Nephron progenitor cell (in vitro differentiated cells): ENCODE data around the gene FMR1NB.

ENCODE experiments used
- DNase-seq: peaks from one replicate; pipeline ENCODE4 v3.0.0; 2021
- H3K27ac Mint-ChIP-seq: 2 replicates; pipeline ENCODE4 v1.8.0; 2021; ENCODE audit warnings: mild to moderate bottlenecking, moderate library complexity, mixed read lengths
- H3K27me3 Mint-ChIP-seq: 2 replicates; pipeline ENCODE4 v1.8.0; 2021; ENCODE audit warnings: mild to moderate bottlenecking, low read depth, mixed read lengths; ENCODE audit not compliant: poor library complexity
- H3K36me3 Mint-ChIP-seq: 2 replicates; pipeline ENCODE4 v1.8.0; 2021; ENCODE audit warnings: low read depth, mixed read lengths
- H3K4me1 Mint-ChIP-seq: 2 replicates; pipeline ENCODE4 v1.8.0; 2021; ENCODE audit warnings: mixed read lengths
- H3K4me3 Mint-ChIP-seq: 2 replicates; pipeline ENCODE4 v1.8.0; 2021; ENCODE audit warnings: mild to moderate bottlenecking, moderate library complexity, mixed read lengths
- H3K9me3 Mint-ChIP-seq: 2 replicates; pipeline ENCODE4 v1.8.0; 2021; ENCODE audit warnings: mild to moderate bottlenecking, moderate library complexity, mixed read lengths
- TF ChIP-seq, protein P1 (sequence below): fragments of 200-600 bp; sonication (generic); IDR thresholded peaks from 2 replicates; pipeline ENCODE4 v1.5.0; 2021; ENCODE audit warnings: antibody characterized with exemption

Gene FMR1NB

DNA sequence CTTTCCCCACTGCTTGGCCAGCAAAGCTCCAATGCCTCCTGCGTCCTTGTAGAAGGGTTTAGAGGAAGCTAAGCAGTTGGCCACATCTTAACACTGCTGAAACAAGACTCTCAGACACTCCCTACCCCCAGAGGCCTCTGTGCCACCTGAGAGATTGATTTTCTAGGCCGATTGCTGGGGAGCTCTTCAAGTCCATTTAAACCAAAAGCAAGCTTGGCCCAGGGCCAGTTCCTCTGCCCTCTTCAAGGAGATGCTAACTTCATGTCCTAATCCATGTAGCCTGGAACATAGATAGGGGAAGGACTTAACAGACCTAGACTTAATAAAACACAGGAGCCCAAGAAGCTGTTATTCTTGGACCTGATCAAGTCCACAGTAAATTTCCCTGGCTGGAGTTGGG, 27.2 kb upstream of the FMR1NB start:
- Mint-ChIP-seq H3K27me3 (peaks cover 3% of the 10 kb centered on the region), H3K36me3 (peaks cover 8% of the 10 kb centered on the region), H3K4me3 (no peak overlapping the region), H3K27ac (no peak overlapping the region), H3K9me3 (peaks cover 30% of the 10 kb centered on the region), H3K4me1 (no peaks in the 10 kb centered on the region)
- no peak for DNase-seq
- TF ChIP-seq, protein P1, sequence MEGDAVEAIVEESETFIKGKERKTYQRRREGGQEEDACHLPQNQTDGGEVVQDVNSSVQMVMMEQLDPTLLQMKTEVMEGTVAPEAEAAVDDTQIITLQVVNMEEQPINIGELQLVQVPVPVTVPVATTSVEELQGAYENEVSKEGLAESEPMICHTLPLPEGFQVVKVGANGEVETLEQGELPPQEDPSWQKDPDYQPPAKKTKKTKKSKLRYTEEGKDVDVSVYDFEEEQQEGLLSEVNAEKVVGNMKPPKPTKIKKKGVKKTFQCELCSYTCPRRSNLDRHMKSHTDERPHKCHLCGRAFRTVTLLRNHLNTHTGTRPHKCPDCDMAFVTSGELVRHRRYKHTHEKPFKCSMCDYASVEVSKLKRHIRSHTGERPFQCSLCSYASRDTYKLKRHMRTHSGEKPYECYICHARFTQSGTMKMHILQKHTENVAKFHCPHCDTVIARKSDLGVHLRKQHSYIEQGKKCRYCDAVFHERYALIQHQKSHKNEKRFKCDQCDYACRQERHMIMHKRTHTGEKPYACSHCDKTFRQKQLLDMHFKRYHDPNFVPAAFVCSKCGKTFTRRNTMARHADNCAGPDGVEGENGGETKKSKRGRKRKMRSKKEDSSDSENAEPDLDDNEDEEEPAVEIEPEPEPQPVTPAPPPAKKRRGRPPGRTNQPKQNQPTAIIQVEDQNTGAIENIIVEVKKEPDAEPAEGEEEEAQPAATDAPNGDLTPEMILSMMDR: no peak

DNA sequence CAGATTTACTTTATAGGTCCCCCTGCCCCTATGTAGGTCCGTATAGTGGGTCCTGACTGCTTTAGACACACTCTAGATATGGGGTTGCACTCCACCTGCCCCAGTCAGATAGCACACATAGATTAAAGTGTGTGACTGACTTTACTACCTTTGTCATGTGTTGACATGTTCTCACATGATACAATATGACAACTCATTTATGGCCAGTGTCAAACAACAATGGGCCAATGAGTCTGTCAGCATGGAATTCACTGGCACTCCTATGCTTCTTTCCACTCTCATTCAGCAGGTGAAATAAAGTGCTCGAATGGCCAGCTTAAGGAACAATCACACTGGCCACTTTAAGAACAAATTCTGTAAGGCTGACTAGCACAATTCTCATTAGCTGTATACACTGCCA, 23.8 kb upstream of the FMR1NB start:
- TF ChIP-seq, protein P1: no peak
- H3K4me3 Mint-ChIP-seq: no peak overlapping the region
- H3K4me1 Mint-ChIP-seq: no peaks in the 10 kb centered on the region
- H3K36me3 Mint-ChIP-seq: no peaks in the 10 kb centered on the region
- peaks cover 3% of the 10 kb centered on the region for H3K27me3 Mint-ChIP-seq
- no peak for DNase-seq
- H3K9me3 Mint-ChIP-seq: peaks cover 45% of the 10 kb centered on the region
- H3K27ac Mint-ChIP-seq: no peak overlapping the region

DNA sequence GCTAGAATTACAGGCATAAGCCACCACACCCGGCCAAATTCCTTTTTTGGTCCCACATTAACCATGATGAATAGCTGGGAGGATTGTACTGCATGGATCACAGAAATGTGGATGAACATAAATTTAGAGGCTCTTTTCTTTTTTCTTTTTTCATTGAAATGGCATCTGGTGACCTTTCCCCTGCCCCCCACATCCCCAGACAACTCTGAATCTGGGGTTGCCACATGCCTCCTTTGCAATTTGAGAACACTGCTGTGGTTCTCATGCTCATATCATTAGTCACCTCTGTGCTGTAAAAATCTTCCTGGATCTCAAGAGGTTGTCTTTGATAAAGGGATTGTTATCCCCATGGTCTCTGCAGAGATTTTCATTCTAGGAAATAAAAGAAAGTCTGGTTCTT, 22.8 kb upstream of the FMR1NB start:
- Mint-ChIP-seq H3K4me3 (no peak overlapping the region), H3K36me3 (no peaks in the 10 kb centered on the region), H3K4me1 (no peaks in the 10 kb centered on the region), H3K9me3 (peaks cover 49% of the 10 kb centered on the region), H3K27me3 (peaks cover 3% of the 10 kb centered on the region), H3K27ac (no peak overlapping the region)
- no peak for DNase-seq
- TF ChIP-seq, protein P1: no peak

DNA sequence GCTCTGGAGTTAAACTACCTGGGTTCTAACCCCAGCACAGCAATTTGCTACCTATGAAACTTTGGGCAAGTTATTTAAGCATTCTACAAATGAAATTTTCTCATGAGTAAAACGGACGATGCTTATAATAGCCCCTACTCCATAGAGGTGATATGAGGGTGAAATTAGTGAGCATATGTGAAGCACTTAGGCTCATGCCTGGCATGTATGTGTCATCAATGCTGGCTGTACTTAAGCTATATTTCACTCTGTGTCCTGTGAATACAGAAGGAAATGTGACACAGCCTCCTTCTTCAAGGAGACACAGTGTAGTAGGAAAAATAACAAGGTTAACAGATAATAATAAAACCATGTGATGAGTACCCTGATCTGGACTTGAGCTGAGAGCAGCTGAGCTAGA, 20.4 kb upstream of the FMR1NB start:
- no peak overlapping the region for H3K4me3 Mint-ChIP-seq
- H3K36me3 Mint-ChIP-seq: no peaks in the 10 kb centered on the region
- H3K4me1 Mint-ChIP-seq: no peaks in the 10 kb centered on the region
- H3K27ac Mint-ChIP-seq: no peak overlapping the region
- TF ChIP-seq, protein P1: no peak
- no peak for DNase-seq
- H3K9me3 Mint-ChIP-seq: peaks cover 53% of the 10 kb centered on the region
- H3K27me3 Mint-ChIP-seq: no peaks in the 10 kb centered on the region

DNA sequence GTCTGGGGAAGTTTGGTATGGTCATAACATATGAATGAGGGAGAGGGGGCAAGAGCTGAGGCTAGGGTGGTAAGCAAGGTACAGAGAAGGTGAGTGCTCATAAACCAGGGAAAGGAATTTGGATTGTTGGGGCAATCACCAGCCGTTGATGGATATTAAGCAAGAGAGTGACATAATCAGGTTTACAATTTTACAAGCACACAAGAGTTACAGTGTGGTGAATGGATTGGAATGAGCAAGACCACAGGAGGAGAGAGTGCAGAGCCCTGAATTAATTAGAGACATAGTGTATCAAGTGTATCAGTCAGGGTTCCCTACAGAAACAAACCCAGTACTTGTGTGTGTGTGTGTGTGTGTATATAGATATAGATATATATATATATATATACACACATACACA, 18.7 kb upstream of the FMR1NB start:
- Mint-ChIP-seq H3K36me3 (no peaks in the 10 kb centered on the region), H3K4me3 (no peak overlapping the region), H3K9me3 (peaks cover 60% of the 10 kb centered on the region), H3K27me3 (no peaks in the 10 kb centered on the region), H3K27ac (no peak overlapping the region), H3K4me1 (no peaks in the 10 kb centered on the region)
- TF ChIP-seq, protein P1: no peak
- DNase-seq: no peak

DNA sequence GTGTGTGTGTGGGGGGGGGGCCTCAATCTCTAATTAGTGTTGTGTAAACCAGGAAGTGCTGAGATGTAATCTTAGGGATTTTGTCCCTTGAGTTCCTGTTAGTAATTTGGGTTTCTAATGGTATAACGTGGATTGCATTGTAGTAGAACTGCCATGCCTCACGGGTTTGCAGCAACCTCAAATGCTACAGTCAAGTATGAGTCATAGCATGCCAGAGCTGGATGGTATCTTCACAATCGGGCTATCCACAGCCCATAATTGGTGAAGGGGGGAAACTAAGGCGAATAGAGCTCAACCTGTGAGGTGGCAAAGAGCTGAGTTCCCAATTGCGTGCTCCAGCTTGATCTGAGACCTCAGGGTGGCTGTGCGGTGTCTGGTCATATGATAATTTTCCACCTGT, 2.2 kb upstream of the FMR1NB start:
- H3K4me3 Mint-ChIP-seq: no peak overlapping the region
- H3K27ac Mint-ChIP-seq: no peak overlapping the region
- H3K27me3 Mint-ChIP-seq: no peaks in the 10 kb centered on the region
- H3K4me1 Mint-ChIP-seq: no peaks in the 10 kb centered on the region
- H3K36me3 Mint-ChIP-seq: no peaks in the 10 kb centered on the region
- TF ChIP-seq, protein P1: no peak
- peaks cover 44% of the 10 kb centered on the region for H3K9me3 Mint-ChIP-seq
- no peak for DNase-seq
